Measurements from ENCODE around the gene ACOT2.

DNA sequence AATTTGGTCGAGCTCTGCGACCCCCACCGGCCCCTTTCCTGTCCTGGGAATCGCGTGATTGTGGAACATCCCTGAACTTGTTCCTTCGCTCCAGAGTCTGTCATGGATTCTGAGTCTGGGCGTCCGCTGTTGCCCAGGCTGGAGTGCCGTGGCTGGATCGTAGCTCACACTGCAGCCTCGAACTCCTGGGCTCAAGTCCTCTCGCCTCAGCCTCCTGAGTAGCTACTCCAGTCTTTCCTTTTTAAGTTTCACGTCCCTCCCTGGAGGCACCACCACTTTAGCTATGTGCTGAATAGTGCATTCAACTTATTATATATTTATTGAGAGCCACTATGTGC is 44.0 kb downstream of the ACOT2 start:
- TF ChIP-seq CTCF (IDR thresholded peaks at IDR 0.05) (no peak), POLR2A (IDR thresholded peaks at IDR 0.05) (no peak)
